Stimulated activated CD8-positive, alpha-beta memory T cell treated with anti-CD3 and anti-CD28 coated beads, Interleukin-7, amount 100 ng/mL, for 1 hour (primary cell): ENCODE data around the gene RAP1GAP.

Experiments
- DNase-seq, 2 donors: peaks; one replicate each; pipeline ENCODE4 v3.0.0-alpha.2; 2020; ENCODE audit warnings: low read depth in 2 of 2

RAP1GAP gene

DNA sequence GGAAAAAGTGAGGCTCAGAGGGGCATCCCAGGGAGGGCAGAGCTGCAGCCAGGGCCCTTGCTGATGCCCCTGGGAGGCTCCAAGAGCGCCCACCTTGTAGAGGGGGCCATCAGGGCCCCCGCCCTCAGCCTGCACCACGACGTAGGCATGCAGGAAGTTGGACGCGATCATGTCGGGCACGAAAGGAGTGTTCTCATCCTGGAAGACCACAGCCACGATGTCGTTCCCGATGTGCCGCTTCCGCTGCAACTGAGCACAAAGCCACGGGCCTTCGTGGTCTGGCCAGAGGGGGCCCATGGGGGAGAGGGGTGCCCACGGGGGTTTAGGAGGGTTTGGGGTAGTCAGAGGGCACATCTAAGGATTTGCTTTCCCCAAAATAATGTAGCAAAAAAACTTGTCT is 59.1 kb downstream of the RAP1GAP start:
- DNase-seq: no peak

DNA sequence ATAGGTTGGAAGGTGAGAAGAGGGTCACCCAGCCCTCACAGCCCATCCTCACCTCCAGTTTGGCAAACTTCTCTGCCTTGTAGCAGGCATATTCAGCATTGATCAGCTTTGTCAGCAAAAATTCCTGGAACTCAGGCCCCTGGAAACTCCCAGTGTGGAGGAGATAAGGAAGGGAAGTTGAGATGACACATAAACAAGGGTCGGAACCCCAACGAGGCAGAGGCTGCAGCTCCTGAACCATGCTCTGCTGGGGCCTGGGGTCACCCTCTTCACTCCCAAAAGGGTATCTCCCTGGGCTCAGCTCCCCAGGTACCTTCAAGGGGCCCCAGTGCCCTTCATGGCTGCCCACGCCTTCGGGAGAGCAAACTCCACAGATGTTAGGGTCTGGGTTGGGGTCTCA is 60.4 kb downstream of the RAP1GAP start:
- no peak for DNase-seq

- DNase-seq: no peak
These were observed 61.3 kb downstream of the RAP1GAP start for GRCh38 chr1:21607549-21608529.

GRCh38 chr1:21605964-21606705 is 63.0 kb downstream of the RAP1GAP start:
- no peak for DNase-seq

DNA sequence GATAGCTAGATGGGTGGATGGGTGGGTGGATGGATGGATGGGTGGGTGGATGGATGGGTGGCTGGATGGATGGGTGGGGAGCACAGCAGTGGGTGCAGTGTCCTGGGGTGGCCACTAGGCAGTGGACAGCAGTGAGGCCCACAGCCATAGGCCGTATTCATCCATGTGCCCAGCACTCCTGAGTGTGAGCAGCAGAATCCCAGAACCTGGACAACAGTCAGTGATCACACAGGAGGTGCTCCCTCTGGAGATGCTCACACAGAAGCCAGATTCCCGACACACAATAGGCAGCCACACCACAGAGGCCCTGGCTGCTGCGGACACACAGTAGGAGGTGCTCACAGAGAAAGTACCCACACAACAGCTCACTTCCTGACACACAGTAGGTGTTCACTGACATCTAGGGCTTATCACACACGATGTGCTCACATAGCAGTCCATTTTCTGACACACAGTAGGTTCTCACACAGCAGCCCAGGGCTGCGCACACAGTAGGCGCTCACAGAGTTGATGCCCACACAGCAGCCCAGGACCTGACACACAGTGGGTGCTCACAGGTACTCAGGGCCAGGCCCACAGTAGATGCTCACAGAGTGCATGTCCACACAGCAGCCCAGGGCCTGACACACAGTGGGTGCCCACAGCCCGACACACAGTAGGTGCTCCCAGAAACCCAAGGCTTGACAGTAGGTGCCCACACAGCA is 64.0 kb downstream of the RAP1GAP start:
- DNase-seq: no peak

DNA sequence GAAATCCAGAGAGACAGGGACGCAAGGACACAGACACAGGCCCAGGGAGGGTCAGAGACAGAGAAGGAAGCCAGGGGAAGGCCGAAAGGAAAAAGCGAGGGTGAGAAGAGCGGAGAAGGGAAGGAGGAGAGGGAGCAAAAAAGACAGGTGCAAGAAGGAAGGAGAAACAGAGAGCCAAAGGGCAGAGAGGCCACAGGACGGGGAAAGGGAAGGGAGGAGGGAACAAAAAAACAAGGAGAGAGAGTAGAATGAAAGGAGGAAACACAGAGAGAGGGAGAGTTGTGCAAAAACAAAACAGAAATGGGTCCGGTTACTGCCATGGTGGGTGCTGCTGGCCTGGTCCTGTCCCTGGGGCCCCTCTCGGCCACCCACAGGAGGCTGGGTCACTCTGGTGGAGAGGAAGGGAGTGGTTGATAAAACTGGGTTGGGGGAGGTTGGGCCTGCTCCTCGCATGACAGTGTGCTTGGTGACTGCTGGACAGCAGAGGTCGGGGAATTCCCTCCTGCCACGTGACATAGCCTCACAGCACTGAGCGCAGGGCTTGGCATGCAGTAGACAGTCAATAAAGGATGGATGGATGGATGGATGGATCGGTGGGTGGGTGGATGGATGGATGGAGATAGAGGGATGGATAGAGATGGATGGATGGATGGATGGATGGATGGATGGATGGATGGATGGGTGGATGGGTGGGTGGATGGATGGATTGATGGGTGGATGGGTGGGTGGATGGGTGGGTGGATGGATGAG is 64.8 kb downstream of the RAP1GAP start:
- no peak for DNase-seq

DNA sequence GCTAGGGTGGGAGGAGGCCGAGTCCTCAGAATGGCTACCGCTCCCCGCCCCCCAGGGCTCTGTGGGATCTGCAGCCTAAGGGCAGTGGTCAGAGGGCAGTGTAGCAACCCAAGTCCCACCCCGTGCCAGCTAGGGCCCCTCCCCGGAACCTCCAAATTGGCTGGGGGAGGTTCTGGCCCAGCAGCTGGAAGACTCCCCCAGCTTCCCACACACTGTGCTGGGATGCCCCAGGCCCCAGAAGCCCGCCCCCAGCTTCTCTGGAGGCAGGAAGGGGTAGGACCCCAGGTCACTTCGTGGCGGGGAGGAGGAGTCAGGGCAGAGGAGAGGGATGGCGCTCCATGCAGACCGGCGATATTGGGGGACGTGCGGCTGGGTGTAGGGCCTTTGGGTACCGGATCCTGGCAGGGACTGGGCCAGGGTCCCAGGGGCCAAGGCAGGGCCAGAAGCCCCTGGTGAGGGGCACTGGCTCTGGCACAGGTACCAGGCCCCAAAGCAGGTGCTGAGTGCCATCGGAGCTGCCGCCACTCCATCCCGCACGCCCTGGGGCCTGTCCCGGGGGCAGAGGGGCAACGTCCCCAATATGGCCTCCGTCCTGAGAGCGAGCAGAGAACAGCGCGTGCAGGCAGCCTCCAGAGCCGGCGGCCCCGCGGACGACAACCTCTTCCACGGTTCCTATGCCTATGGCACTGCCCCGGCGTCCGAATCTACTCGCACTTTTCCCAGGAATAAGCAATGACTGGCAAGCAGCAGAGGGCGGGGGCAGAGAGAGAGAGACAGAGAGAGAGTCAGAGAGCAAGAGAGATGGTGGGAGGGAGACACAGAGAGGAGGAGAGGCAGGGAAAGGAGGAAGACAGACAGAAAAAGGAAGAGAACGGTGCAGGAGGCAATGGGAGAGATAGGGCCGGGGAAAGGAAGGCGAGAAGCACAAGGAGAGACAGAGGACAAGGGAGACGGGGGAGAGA is 65.7 kb downstream of the RAP1GAP start:
- no peak for DNase-seq

DNA sequence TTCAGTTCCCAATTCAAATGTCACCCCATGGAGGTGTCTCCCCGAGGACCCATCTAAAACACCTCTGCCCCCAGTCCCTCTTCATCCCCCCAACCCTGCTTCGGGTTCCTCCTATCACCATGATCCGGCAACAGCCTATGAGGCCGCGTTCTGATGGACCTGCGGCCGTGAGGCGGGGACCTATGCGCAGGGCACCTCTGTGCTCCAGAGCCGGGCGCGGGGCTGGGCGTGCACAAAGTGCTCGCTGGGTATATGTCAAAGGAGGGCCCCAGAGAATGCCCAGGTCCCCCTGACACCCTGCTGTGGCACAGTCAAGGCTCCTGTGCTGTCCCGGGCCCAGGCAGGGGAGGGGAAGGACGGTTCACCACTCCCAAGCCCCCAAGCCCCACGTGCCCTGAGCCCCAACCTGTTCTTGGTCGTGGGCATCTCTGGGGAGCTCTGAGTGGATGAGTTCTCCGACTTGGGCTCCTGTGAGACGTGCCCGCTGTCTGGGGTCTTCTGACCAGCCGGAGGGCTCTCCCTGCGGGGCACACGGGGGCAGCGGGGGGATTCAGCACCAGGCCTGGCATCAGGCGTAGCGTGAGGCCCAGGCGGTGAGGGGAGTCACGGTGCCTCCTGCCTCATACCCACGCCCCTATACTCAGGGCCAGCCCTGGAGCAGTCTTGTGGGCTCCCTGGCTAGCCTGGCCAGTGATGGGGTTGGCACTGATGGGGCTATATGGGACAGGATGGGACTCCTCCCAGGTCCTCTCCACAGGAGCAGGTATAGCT is 67.7 kb downstream of the RAP1GAP start:
- no peak for DNase-seq

GRCh38 chr1:21599402-21599801 is 69.8 kb downstream of the RAP1GAP start:
- DNase-seq: no peak

- DNase-seq: no peak
These were observed 70.3 kb downstream of the RAP1GAP start for GRCh38 chr1:21598904-21599303.

DNA sequence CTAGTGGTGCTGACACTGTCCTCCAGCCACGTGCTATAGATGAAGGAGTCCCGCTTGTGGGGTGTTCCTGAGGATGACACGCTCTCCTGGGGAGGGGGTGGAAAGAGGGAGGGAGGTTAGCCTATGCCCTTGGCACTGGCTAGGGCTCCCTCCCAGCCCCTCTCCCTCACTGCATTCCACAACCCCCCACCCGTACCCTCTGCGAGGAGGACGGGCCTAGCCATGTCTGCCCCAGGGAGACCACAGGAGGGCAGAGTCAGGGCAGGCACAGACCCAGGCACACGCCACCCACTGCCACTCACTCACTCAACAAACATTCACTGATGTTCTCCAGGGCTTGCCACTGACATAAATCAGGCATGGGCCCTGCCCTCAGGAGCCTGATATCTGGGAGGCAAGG is 70.7 kb downstream of the RAP1GAP start:
- no peak for DNase-seq

GRCh38 chr1:21597753-21598152 is 71.4 kb downstream of the RAP1GAP start:
- DNase-seq: no peak

- no peak for DNase-seq
These were observed 72.5 kb downstream of the RAP1GAP start for GRCh38 chr1:21596628-21597027.

DNA sequence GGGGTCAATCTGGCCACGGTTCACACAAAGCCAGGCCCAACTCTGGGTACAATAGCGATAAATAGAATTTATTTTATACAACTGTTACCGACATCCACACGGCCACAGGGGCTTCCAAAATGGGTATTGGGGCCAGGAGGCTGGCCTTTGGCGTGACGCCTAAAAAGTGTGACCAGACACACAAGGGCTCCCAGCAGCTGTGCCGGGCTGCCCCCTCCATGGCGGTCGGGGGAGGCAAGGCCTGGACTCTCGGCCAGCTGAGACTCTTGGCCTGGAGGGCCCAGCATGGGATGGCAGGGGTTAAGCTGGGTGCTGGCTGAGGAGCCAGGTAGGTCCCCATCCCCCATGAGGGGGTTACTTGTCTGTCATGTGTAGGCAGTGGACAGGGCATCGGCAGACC is 73.0 kb downstream of the RAP1GAP start:
- DNase-seq: no peak

DNA sequence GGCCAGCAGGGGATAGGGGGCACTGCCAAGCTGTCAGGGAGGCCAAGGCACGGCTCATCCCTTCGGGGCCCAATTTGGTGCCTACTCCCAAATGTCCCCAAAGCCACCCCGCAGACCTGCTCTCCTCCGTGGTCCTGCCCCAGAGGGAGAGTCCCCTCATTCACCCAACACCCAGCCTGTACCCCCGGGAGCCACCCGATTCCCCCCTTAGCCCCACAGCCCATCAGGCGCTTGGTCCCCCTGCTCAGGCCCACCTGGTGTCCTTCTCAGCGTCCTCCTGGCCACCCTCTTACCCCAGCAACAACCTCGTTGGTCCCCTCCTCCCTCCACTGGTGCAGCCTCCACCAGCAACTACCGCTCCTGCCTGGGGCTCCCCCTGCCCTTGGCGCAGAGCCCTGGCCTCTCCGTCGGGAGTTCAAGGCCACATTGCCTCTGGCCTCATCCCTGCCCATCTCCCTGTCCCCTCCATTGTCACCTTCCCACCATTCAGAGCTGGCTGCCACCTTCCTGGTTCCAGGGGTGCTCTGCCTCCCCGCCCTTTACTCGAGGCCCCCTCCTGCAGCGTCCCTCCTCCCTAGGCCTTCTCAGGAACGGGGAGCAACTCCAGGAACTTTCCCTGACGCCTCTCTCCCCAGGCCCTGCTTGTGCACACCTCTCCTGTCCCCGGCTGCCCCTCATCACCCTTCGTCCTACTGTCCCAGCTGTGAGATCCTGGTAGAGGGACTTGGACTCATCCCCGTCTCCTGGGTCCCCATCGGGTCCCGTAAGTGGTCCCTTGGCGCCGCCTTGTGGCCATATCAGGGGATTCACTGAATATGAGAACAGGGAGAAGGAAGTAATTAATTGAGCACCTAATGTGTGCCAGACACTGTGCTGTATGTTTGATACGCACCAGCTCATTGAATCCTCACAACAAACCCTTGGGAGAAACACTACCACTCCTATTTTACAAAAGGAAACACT is 73.9 kb downstream of the RAP1GAP start:
- DNase-seq: peak in 1 of 2 donors; percentile 11

DNA sequence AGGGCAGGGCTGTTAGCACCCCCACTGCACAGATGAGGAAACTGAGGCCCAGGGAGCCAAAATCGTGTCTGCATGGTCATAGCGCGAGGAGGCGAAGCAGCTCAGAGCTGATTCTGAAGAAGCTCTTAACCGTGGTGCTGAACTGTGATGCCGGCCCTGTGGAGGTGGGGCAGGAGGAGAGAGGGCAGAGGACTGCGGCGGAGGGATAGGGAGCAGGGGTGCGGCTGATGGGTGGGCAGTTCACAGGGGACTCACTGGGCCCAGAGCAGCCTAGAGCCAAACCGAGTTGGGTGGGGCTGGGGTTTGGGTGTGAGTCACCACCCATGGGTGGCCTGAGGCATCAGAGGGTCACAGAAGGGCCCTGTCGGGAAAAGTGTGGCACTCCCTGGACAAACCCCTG is 74.7 kb downstream of the RAP1GAP start:
- DNase-seq: no peak

- DNase-seq: no peak
These were observed 75.9 kb downstream of the RAP1GAP start for GRCh38 chr1:21593231-21593630.

- DNase-seq: no peak
These were observed 76.9 kb downstream of the RAP1GAP start for GRCh38 chr1:21592086-21592865.
